Mesendoderm (in vitro differentiated cells): ENCODE measurements around the gene IGSF6.
A peak's percentile ranks its signal among the peaks of the same experiment; 100 is the strongest.

ENCODE experiments used
- DNase-seq: peaks from one replicate; pipeline ENCODE4 v3.0.0; 2013
- H2AK5ac ChIP-seq: 2 replicates; pipeline ENCODE4 v1.6.1; 2013; ENCODE audit warnings: low read length, inconsistent platforms
- H2BK120ac ChIP-seq: 2 replicates; pipeline ENCODE4 v1.6.1; 2013; ENCODE audit warnings: low read depth, mild to moderate bottlenecking, low read length, moderate library complexity, mixed read lengths
- H2BK15ac ChIP-seq: replicated peaks from 2 replicates; pipeline ENCODE4 v1.6.1; 2013; ENCODE audit warnings: low read depth, mild to moderate bottlenecking, moderate library complexity
- H2BK5ac ChIP-seq: 2 replicates; pipeline ENCODE4 v1.6.1; 2013; ENCODE audit warnings: low read length, inconsistent platforms
- H3K18ac ChIP-seq: 2 replicates; pipeline ENCODE4 v1.6.1; 2013; ENCODE audit warnings: mild to moderate bottlenecking, low read length, mixed read lengths
- H3K23ac ChIP-seq: one replicate; pipeline ENCODE4 v1.6.1; 2013; ENCODE audit warnings: low read length
- H3K27ac ChIP-seq: 2 replicates; pipeline ENCODE4 v1.5.1; 2013; ENCODE audit warnings: low read depth, mild to moderate bottlenecking, inconsistent platforms, low read length, moderate library complexity
- H3K27me3 ChIP-seq: 2 replicates; pipeline ENCODE4 v1.6.1; 2013; ENCODE audit warnings: low read length, control low read depth, mild to moderate bottlenecking, inconsistent platforms; ENCODE audit not compliant: insufficient read depth, poor library complexity
- H3K36me3 ChIP-seq: 2 replicates; pipeline ENCODE4 v1.6.1; 2013; ENCODE audit warnings: low read length, inconsistent platforms; ENCODE audit not compliant: control insufficient read depth, insufficient read depth
- H3K4ac ChIP-seq: one replicate; pipeline ENCODE4 v1.6.1; 2013; ENCODE audit warnings: low read depth, mild to moderate bottlenecking, low read length, moderate library complexity
- H3K4me1 ChIP-seq: 2 replicates; pipeline ENCODE4 v1.6.1; 2013; ENCODE audit warnings: low read depth, low read length, inconsistent platforms; ENCODE audit not compliant: control insufficient read depth
- H3K4me2 ChIP-seq: 2 replicates; pipeline ENCODE4 v1.6.1; 2013; ENCODE audit warnings: low read length
- H3K4me3 ChIP-seq: 2 replicates; pipeline ENCODE4 v1.5.1; 2013; ENCODE audit warnings: mild to moderate bottlenecking, low read length
- H3K56ac ChIP-seq: one replicate; pipeline ENCODE4 v1.6.1; 2013; ENCODE audit warnings: low read length
- H3K79me1 ChIP-seq: 2 replicates; pipeline ENCODE4 v1.6.1; 2013; ENCODE audit warnings: low read length, inconsistent platforms
- H3K79me2 ChIP-seq: 2 replicates; pipeline ENCODE4 v1.6.1; 2013; ENCODE audit warnings: mild to moderate bottlenecking, low read length; ENCODE audit not compliant: control insufficient read depth, insufficient read depth
- H3K9ac ChIP-seq: 2 replicates; pipeline ENCODE4 v1.6.1; 2013; ENCODE audit warnings: low read length, inconsistent platforms
- H4K5ac ChIP-seq: one replicate; pipeline ENCODE4 v1.6.1; 2013; ENCODE audit warnings: low read length
- H4K8ac ChIP-seq: one replicate; pipeline ENCODE4 v1.6.1; 2013; ENCODE audit warnings: low read depth, mild to moderate bottlenecking, control low read depth, low read length, moderate library complexity
- WGBS: extraction: QIAGEN DNeasy Blood & Tissue Kit; methylation state at CpG from one replicate; pipeline ENCODE4 v1.1.7; 2013; ENCODE audit warnings: low lambda C conversion rate, missing lambda C conversion rate; ENCODE audit not compliant: insufficient coverage; ENCODE audit errors: extremely low coverage; 5-methylcytosine and 5-hydroxymethylcytosine counted together

Gene IGSF6

DNA sequence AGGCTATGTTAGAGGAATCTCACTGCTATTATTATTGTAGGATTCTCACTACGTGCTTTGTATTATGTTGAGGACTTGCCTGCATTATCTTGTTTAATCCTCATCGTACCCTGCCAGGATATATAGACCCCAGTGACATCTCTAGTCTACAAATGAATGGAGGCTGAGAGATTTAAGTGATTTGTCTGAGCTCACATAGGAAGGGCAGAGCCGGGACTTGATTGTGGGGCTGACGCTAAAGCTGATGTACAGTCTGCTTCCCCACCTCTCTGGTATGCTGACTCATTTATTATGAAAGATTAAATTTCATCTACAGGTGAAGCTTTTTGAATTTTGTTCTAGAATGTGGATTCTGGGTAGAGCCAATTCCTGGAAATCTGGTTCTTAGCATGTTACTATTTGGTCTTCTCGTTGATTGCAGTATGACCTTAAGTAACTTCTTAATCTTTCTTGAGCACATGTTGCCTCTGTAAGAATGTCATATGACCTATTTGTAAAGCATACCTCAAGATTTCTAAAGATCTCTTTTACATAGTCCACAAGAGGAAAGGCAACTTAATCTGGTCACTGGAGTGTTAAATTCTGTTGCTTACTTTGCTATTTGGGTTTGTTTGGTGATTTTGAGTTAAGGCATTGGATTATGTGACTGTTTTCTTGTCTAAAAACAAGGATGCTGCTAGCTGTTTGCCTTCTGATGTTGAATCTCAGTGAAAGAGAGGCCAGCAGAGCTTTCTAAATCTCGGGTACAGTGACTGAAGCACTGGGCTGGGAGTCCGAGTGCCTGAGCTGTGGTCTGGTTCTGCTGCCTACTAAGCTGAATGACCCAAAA is 40.6 kb downstream of the IGSF6 start:
- no peak for DNase-seq
- Histone ChIP-seq H3K4me3 (no peak overlapping the region), H3K4me1 (peaks cover 18% of the 10 kb centered on the region), H3K18ac (no peak overlapping the region), H3K36me3 (no peaks in the 10 kb centered on the region), H2BK120ac (no peak overlapping the region), H3K27me3 (no peaks in the 10 kb centered on the region), H3K79me1 (peaks cover 37% of the 10 kb centered on the region), H2BK15ac (no peak overlapping the region), H3K4me2 (no peak overlapping the region), H4K8ac (no peak overlapping the region), H3K27ac (no peak overlapping the region), H3K4ac (no peak overlapping the region), H3K56ac (no peak overlapping the region), H2BK5ac (no peak overlapping the region), H2AK5ac (no peak overlapping the region), H3K79me2 (peaks cover 49% of the 10 kb centered on the region), H3K9ac (no peak overlapping the region), H4K5ac (no peak overlapping the region), H3K23ac (no peak overlapping the region)
- WGBS: no CpG with 5 or more reads among the region's 7 CpGs

GRCh38 chr16:21611198-21611555 is 41.2 kb downstream of the IGSF6 start:
- H3K27ac ChIP-seq: no peak overlapping the region
- no peak overlapping the region for H2BK120ac ChIP-seq
- no peak overlapping the region for H2BK5ac ChIP-seq
- H2BK15ac ChIP-seq: no peak overlapping the region
- H3K79me2 ChIP-seq: peaks cover 49% of the 10 kb centered on the region
- H2AK5ac ChIP-seq: no peak overlapping the region
- no peak for DNase-seq
- no peak overlapping the region for H3K18ac ChIP-seq
- whole genome bisulfite sequencing: no CpG with 5 or more reads among the region's 4 CpGs
- no peak overlapping the region for H3K4me2 ChIP-seq
- no peaks in the 10 kb centered on the region for H3K36me3 ChIP-seq
- H3K4ac ChIP-seq: no peak overlapping the region
- no peak overlapping the region for H3K4me3 ChIP-seq
- H4K5ac ChIP-seq: no peak overlapping the region
- peaks cover 35% of the 10 kb centered on the region for H3K79me1 ChIP-seq
- H3K23ac ChIP-seq: no peak overlapping the region
- H3K9ac ChIP-seq: no peak overlapping the region
- no peaks in the 10 kb centered on the region for H3K27me3 ChIP-seq
- no peak overlapping the region for H3K56ac ChIP-seq
- H4K8ac ChIP-seq: no peak overlapping the region
- H3K4me1 ChIP-seq: peaks cover 18% of the 10 kb centered on the region

GRCh38 chr16:21610766-21611165 is 41.6 kb downstream of the IGSF6 start:
- no peak overlapping the region for H3K4me3 ChIP-seq
- peaks cover 46% of the 10 kb centered on the region for H3K79me2 ChIP-seq
- H3K4me2 ChIP-seq: no peak overlapping the region
- no peak overlapping the region for H3K18ac ChIP-seq
- H3K23ac ChIP-seq: no peak overlapping the region
- H2BK15ac ChIP-seq: no peak overlapping the region
- H3K9ac ChIP-seq: no peak overlapping the region
- WGBS: no CpG with 5 or more reads among the region's 2 CpGs
- H3K79me1 ChIP-seq: peaks cover 32% of the 10 kb centered on the region
- H2BK5ac ChIP-seq: no peak overlapping the region
- no peaks in the 10 kb centered on the region for H3K36me3 ChIP-seq
- peaks cover 18% of the 10 kb centered on the region for H3K4me1 ChIP-seq
- H4K8ac ChIP-seq: no peak overlapping the region
- H3K4ac ChIP-seq: no peak overlapping the region
- no peak overlapping the region for H2AK5ac ChIP-seq
- H4K5ac ChIP-seq: no peak overlapping the region
- H2BK120ac ChIP-seq: no peak overlapping the region
- DNase-seq: no peak
- H3K27ac ChIP-seq: no peak overlapping the region
- no peak overlapping the region for H3K56ac ChIP-seq
- no peaks in the 10 kb centered on the region for H3K27me3 ChIP-seq

DNA sequence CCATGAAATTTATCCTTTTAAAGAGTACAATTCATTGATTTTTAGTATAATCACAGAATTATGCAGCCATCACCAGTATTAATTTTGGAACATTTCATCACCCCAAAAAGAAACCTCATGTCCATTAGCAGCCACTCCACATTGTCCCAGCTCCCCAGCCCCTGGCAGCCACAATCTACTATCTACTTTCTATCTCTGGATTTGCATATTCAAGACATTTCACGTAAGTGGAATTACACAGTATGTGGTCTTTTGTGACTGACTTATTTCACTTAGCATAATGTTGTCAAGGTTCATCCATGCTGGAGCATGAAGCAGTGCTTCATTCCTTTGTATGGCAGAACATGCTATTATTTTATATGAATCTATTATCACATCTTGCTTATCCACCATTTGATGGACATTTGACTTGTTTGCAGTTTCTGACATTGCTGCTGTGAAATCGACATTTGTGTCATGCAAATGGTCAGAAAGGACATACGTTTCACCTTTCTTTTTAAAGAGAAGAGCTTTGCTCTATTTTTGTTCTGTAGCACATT is 42.3 kb downstream of the IGSF6 start:
- H3K23ac ChIP-seq: no peak overlapping the region
- no peak overlapping the region for H3K4me2 ChIP-seq
- H4K8ac ChIP-seq: no peak overlapping the region
- no peak overlapping the region for H2BK15ac ChIP-seq
- H3K4me3 ChIP-seq: no peak overlapping the region
- DNase-seq: peak; percentile 75
- no CpG with 5 or more reads among the region's 3 CpGs for WGBS
- no peak overlapping the region for H3K4ac ChIP-seq
- H3K4me1 ChIP-seq: peaks cover 18% of the 10 kb centered on the region
- no peak overlapping the region for H3K18ac ChIP-seq
- H3K27ac ChIP-seq: no peak overlapping the region
- no peak overlapping the region for H3K9ac ChIP-seq
- H4K5ac ChIP-seq: no peak overlapping the region
- H3K79me1 ChIP-seq: peaks cover 33% of the 10 kb centered on the region
- no peaks in the 10 kb centered on the region for H3K27me3 ChIP-seq
- no peak overlapping the region for H2BK120ac ChIP-seq
- H2BK5ac ChIP-seq: no peak overlapping the region
- H3K79me2 ChIP-seq: peaks cover 49% of the 10 kb centered on the region
- H2AK5ac ChIP-seq: no peak overlapping the region
- H3K56ac ChIP-seq: no peak overlapping the region
- no peaks in the 10 kb centered on the region for H3K36me3 ChIP-seq

GRCh38 chr16:21608639-21609328 is 43.6 kb downstream of the IGSF6 start:
- Histone ChIP-seq H3K56ac (no peak overlapping the region), H2BK15ac (no peak overlapping the region), H4K8ac (no peak overlapping the region), H4K5ac (no peak overlapping the region), H3K23ac (no peak overlapping the region), H2BK120ac (no peak overlapping the region), H3K27ac (no peak overlapping the region), H3K27me3 (no peaks in the 10 kb centered on the region), H3K9ac (no peak overlapping the region), H3K18ac (no peak overlapping the region), H3K79me1 (peaks cover 34% of the 10 kb centered on the region), H3K4me2 (no peak overlapping the region), H3K36me3 (no peaks in the 10 kb centered on the region), H3K4me1 (peaks cover 18% of the 10 kb centered on the region), H2BK5ac (no peak overlapping the region), H3K4me3 (no peak overlapping the region), H3K79me2 (peaks cover 61% of the 10 kb centered on the region), H2AK5ac (no peak overlapping the region), H3K4ac (no peak overlapping the region)
- no CpG with 5 or more reads among the region's 3 CpGs for WGBS
- DNase-seq: no peak
